Stimulated activated naive CD8-positive, alpha-beta T cell treated with anti-CD3 and anti-CD28 coated beads, Interleukin-15, Interleukin-2, amounts not matched to agents 100 U/mL and 50 U/mL, for 24 hours (primary cell): ENCODE measurements around the gene CYTH4.

Experiments
- ATAC-seq: fragments of 150-1000 bp; cut with Tn5 transposase; one replicate; pipeline ENCODE4 v1.10.0; 2021
- DNase-seq: peaks from one replicate; pipeline ENCODE4 v3.0.0; 2021

CYTH4 gene

DNA sequence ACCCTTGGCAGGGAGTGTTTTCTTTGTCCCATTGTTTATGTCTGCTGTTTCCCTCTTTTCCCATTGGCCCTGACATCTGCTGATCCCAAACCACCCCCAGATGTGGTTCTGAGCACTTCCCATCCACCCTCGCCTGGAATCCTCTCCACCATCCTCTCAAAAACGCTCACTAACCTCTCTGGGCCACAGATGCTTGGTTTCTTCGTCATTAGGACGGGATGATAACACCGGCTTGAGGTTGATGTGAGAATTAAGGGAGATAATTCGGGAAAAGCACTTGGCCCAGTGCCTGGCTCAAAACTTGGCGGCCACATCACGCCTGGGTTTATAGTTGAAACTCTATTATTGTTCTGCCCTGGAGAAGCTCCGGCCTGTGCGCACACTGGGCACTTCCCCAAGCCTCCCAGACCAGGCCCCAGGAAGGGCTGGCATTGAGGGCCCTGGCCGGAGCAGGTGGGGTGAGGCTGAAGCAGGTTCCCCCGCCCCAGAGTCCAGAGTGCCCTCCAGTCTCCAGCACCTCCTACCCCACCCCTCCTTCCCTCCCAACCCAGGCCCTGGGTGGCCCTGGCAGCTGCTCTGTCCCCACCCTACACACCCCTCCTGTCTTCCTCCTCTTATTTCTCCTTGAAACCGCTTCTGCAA lies 63.7 kb downstream of the CYTH4 start:
- ATAC-seq (no peak), DNase-seq (no peak)

DNA sequence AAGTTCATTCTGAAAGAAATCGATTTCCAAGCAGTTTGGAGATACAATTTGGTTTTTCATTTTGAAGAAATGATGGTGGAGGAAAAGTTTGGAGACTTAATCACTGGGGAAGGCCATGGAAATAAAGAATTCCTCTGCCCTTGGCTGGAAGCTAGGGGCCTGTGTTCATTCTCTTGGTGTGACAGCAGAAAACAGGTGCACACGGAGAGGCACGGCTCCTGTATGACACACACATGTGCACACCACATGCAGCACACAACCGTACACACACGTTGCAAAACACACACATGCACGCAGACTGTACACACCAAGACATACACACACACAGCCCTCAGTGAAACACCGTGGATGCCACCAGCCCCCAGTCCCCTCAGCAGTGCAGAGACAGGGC lies 64.2 kb downstream of the CYTH4 start:
- ATAC-seq = no peak
- DNase-seq = no peak

DNA sequence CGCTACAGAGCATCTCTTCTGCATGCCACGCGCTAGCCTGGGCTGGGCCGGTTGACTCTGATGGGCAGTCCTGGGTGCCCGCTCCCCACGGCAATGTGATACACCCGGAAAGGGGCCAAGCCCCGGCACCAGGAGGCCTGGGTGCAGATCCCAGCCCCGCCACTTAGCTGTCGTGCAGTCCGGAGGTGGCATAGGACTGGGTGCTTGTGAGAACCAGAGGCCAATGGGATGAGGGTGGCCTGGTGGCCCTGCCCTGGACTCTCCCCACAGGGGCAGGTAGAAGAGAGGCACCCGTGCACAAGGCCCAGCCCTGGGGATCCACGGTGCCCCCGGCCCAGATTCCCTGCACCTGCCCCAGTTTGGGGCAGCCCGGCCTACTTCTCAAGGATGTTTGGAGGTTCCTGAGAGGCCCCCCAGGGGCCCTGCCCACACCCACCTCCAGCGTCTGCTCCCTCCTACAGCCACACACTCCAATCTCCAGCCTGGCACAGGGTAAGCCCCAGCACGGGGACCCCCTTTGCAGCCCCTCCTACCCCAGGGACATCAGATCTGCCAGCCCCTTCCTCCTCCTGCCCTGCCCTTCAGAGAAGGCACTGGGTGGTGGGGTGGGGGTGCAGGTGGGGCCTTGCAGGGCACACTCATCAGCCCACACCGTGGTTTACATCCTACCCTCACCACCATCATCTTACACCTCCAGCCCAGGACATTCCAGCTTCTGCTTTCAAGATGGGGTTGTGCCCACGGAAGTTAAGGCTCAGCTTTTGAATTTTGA lies 66.9 kb downstream of the CYTH4 start:
- ATAC-seq (no peak), DNase-seq (no peak)

DNA sequence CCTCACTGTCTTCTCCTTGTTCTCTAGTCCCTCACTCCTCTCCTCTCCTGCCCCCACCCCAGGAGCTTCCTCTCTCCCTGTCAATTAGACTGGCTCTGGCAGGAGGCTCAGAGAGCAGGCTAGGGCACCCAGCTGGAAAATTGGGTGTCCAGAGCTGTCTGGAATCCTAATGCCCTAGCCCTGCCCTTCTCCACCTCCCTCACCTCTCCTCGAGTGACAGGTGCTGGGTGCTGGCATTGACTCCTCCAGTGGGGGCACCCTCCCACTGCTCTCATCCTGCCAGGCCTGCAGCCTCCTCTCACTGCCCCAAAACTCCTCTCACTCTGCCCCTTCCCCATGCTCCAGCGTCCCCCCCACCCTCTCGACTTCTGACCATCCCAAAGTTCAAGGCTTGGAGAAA lies 68.9 kb downstream of the CYTH4 start:
- ATAC-seq (no peak), DNase-seq (no peak)

DNA sequence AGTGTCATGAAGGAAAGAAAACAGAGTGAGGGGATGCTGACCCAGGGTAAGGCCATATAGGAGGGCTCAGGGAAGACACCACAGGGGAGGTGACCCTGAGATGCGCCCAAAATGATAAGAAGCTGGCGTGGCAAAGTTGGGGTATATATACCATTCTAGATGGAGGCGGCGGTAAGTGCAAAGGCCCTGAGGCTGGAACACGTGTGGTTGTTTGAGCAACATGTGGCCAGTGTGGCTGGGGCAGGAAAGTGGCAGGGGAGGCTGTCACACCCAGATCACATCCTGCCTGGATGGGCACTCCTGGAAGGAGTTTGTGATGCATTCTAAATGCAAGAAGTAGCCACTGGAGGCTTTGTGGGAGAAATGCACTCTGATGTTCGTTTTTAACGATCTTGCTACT lies 70.2 kb downstream of the CYTH4 start:
- no peak for ATAC-seq

DNA sequence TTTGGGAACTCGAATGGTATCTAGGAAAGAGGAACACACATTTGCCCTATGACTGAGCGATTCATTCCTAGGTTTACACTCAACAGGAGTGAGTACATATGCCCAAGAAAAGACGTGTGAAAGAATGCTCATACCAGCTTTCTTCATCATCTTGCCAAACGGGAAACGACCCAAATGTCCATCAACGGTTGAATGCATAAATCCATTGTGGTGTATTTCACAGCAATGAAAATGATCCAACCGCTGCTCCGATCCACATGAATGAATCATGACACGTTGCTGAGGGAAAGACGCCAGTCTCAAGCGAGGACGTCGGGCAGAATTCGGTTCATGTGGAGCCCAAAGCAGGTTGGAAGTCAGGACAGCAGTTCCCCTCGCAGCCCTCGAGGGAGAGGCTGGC lies 71.5 kb downstream of the CYTH4 start:
- ATAC-seq (no peak), DNase-seq (no peak)

More for the DNA sequence above, 70.2 kb downstream of the CYTH4 start:
- no peak for DNase-seq

DNA sequence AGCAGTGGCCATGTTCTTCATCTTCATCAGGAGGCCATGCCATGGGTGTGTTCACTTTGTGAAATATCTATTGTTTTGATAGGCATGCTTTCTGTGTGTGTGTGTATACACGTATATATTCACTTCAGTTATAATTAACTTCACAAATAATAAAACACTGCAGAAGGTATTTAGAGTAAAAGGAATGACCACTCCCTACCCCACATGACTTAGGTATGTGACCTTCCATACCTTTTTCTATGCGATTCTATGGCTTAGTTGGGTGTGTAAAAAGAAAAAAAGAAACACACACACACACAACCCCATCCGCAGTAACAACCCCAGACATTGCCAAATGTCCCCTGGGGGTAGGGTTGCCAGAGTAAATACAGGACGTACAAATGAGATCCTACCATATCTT lies 72.0 kb downstream of the CYTH4 start:
- DNase-seq = no peak
- no peak for ATAC-seq

DNA sequence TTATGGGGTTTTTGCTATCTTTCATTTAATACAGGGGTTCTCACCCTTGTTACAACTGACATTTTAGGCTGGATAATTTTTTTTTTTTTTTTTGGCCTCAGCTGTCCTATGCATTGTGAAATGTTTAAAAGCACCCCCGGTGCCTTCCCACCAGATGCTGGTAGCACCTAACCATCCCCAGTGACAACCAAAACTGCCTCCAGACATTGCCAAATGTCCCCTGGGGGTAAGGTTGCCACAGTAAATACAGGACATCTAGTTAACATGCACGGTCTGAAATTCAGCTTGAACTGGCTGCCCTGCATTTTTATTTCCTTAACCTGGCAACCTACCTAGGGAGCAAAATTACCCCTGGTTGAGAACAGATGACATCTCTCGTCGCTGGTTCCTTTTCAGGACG lies 72.4 kb downstream of the CYTH4 start:
- no peak for DNase-seq
- no peak for ATAC-seq

DNA sequence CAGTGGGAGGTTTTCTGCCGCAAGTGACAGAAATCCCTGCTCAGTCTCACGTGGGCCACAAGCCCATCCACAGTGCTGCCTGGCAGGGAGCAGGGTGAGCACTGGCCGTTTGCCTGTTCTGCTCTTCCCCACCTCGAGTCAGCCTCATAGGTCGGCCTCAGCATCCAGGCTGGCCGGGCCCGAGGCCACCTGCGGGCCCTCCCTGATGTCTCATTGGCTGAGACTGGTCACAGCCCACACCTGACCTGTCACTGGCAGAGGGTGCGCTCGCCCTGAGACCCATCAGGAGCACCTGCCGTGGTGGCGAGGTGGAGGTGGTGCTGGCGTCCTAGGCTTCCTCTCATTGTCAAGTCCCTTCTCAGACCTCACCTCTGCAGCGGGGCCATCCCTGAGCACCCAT lies 72.9 kb downstream of the CYTH4 start:
- ATAC-seq = no peak
- no peak for DNase-seq

DNA sequence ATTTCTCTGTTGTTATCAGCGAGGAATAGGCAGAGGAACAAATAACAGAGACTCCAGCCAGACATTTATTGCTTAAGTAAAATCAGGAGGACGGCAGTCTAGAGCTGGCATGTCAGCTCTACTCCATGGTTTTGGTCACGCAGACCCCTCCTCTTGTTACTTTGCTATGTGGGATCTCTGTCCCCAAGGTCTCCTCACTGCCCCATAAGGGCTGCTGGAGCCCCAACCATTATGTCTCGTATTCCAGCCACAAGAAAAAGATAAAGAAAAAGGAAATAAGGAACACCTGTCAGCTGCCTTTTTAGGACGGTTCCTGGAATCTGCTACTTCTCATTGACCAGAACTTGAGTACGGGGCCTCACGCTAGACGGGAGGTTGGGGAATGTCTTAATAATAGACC lies 74.6 kb downstream of the CYTH4 start:
- no peak for ATAC-seq
- DNase-seq = no peak

DNA sequence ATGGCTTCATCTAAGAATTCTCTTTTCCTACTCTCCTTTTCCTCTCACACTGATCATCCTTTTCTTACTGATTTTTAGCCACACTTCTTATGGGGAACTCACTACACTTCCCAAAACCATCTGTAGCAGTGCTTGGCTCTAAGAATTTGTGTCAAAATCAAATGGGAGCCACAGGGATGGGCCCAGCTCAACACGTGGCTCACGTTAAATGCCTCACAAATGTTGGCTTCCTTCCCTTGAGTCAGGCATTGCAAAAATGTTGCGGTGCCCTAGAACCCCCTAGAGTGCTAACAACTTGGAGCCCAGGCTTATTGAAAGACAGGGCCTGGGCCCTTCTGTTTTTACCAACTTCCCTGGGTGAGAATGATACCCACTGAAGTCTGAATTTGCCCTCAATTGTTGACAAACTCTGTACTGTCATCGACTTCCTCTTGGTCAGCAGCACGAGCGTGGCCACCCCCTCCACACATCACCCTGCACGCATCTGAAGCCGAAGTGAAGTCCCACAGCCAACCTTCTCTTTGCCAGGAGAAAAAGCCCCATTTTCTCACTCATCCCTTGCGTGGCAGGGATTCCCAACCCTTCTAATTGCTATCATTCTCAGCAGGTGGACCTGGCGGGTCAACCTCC lies 75.3 kb downstream of the CYTH4 start:
- ATAC-seq = no peak
- DNase-seq = no peak

DNA sequence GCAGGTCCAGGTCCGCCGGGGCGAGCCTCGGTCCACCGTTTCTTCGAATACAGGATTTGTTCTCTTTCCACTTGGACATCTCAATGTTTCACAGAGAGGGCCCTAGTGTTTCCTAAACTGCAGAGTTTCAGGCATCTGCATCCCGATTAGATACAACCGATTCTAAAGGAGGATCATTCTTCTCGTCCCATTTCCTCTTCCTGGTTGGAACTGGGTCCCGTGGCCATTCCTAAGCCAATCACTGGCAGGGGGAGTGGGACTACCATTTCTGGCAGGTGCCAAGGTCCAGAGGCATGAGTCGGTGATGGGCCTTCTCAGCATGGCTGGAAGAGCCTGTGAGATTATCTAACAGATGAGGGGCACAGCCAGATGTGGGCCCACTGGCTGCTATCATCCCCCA lies 76.1 kb downstream of the CYTH4 start:
- ATAC-seq (no peak), DNase-seq (no peak)

DNA sequence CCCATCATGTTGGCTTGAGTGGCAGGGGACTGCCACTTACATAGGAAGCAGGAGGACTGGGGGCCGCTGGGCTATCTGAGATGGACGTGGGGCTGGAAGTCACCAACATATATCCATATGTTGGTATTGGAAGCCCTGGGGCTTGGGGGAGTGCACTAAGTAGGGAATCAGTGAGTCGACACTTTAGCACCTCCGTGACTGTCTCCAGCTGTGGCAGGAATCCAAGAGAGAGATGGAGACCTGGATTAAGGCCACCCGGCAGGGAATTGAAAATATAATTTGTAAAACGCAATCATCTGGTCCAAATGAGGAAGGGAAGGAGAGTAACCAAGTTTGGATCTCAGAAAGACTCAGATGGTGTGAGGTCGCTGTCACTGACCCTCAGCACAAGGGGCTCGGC lies 76.6 kb downstream of the CYTH4 start:
- DNase-seq = no peak

DNA sequence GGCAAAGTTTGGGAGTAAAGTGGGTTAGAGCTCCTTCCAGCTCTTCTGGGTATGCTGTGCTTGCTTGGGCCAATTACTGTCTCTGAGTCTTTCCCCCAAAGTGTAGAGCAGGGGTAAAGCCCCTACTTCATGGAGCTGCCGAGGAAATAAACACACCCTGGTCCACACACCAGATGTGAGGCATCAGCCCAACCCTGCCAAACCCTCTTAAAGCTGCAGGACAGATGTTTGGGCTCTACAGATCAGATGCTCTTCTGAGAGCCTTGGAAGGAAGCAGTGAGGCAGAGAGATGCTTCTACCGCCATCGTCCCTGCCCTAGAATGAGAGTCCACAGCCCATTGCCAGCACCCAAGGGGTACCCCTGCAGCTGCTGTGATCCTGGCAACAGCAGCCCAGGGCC lies 80.3 kb downstream of the CYTH4 start:
- ATAC-seq (no peak), DNase-seq (no peak)

More for the DNA sequence above, 76.6 kb downstream of the CYTH4 start:
- no peak for ATAC-seq

DNA sequence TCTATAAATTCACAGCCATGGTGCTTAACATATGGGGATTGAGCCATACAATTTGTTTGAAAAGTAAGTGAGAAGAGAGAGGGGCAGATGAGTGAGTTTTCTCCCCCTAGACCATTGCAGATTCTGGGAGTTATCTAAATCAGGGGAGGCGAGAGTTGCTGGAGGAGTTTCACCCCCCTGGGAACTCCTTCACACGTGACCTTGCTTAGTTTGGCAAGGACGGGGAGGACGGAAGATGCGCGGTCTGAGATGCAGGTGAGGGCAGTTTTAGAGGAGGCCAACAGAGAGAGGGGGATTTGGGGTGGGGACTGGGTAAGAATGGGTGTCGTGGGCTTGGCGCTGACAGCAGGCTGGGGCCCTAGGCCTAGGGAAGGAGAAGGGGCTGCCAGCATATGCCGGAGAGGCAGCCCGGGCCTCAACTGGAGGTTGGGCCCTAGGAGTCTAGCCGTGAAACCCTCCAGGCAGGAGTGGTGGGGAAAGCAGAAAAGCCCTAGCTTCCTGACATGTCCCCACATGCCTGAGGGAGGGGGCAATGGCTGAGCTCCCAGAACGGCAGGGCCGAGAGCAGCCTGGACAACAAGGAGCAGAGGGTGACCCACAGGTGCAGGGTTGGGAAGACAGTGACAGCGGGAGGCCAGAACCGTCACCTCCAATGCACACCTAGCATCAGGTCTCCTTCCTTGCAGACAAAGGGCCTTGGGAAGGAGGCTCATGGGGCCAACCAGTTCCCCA lies 81.1 kb downstream of the CYTH4 start:
- no peak for ATAC-seq
- DNase-seq = no peak
